Measurements from ENCODE around the gene MIPEP.

DNA sequence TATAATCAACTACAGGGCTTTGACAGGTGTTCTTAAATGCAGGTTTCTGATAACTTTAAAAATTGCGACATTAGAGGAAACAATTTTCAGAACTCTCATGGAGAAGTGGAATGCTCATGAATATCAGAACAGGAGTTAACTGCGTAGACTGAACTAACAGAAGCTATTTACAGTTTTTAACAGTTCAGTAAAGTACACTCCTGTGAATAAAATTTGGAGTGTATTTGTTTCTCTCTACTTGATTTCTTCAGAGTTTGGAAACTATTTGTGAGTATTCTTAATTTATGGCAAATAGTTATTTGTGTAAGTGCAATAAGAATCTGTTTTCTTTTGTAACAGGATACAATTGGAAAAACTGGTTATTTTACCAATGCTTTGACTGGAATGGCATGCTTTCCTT is 204.6 kb downstream of the MIPEP start:
- TF ChIP-seq, protein P1, sequence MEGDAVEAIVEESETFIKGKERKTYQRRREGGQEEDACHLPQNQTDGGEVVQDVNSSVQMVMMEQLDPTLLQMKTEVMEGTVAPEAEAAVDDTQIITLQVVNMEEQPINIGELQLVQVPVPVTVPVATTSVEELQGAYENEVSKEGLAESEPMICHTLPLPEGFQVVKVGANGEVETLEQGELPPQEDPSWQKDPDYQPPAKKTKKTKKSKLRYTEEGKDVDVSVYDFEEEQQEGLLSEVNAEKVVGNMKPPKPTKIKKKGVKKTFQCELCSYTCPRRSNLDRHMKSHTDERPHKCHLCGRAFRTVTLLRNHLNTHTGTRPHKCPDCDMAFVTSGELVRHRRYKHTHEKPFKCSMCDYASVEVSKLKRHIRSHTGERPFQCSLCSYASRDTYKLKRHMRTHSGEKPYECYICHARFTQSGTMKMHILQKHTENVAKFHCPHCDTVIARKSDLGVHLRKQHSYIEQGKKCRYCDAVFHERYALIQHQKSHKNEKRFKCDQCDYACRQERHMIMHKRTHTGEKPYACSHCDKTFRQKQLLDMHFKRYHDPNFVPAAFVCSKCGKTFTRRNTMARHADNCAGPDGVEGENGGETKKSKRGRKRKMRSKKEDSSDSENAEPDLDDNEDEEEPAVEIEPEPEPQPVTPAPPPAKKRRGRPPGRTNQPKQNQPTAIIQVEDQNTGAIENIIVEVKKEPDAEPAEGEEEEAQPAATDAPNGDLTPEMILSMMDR (IDR thresholded peaks at IDR 0.05 in 2 of 3, conservative IDR thresholded peaks at IDR 0.05 in 1 of 3; ENCODE audit: insufficient read depth in 2 of 3, low read depth in 1 of 3, low read length in 3 of 3), result no peak
- no peak for TF ChIP-seq NBN (IDR thresholded peaks at IDR 0.05; ENCODE audit: low read depth)
- no peak for TF ChIP-seq SMC3 (conservative IDR thresholded peaks at IDR 0.05; ENCODE audit: insufficient read depth, low read depth, low read length)
- TF ChIP-seq IRF2 (CRISPR knock-in tag; IDR thresholded peaks at IDR 0.05), result no peak
- no peak for TF ChIP-seq MEIS2 (IDR thresholded peaks at IDR 0.05; ENCODE audit: partially characterized antibody)
- no peak for TF ChIP-seq MYC (IDR thresholded peaks at IDR 0.05; ENCODE audit: low read depth, low read length)
- TF ChIP-seq MYC (CRISPR knock-in tag; IDR thresholded peaks at IDR 0.05; ENCODE audit: borderline replicate concordance, low read depth), result no peak
- no peak for TF ChIP-seq HNRNPL (IDR thresholded peaks at IDR 0.05; ENCODE audit: low read depth, low read length)
- TF ChIP-seq, protein P2, sequence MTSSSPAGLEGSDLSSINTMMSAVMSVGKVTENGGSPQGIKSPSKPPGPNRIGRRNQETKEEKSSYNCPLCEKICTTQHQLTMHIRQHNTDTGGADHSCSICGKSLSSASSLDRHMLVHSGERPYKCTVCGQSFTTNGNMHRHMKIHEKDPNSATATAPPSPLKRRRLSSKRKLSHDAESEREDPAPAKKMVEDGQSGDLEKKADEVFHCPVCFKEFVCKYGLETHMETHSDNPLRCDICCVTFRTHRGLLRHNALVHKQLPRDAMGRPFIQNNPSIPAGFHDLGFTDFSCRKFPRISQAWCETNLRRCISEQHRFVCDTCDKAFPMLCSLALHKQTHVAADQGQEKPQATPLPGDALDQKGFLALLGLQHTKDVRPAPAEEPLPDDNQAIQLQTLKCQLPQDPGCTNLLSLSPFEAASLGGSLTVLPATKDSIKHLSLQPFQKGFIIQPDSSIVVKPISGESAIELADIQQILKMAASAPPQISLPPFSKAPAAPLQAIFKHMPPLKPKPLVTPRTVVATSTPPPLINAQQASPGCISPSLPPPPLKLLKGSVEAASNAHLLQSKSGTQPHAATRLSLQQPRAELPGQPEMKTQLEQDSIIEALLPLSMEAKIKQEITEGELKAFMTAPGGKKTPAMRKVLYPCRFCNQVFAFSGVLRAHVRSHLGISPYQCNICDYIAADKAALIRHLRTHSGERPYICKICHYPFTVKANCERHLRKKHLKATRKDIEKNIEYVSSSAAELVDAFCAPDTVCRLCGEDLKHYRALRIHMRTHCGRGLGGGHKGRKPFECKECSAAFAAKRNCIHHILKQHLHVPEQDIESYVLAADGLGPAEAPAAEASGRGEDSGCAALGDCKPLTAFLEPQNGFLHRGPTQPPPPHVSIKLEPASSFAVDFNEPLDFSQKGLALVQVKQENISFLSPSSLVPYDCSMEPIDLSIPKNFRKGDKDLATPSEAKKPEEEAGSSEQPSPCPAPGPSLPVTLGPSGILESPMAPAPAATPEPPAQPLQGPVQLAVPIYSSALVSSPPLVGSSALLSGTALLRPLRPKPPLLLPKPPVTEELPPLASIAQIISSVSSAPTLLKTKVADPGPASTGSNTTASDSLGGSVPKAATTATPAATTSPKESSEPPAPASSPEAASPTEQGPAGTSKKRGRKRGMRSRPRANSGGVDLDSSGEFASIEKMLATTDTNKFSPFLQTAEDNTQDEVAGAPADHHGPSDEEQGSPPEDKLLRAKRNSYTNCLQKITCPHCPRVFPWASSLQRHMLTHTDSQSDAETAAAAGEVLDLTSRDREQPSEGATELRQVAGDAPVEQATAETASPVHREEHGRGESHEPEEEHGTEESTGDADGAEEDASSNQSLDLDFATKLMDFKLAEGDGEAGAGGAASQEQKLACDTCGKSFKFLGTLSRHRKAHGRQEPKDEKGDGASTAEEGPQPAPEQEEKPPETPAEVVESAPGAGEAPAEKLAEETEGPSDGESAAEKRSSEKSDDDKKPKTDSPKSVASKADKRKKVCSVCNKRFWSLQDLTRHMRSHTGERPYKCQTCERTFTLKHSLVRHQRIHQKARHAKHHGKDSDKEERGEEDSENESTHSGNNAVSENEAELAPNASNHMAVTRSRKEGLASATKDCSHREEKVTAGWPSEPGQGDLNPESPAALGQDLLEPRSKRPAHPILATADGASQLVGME (CRISPR knock-in tag; IDR thresholded peaks at IDR 0.05), result no peak
- no peak for TF ChIP-seq TEAD4 (IDR thresholded peaks at IDR 0.05; ENCODE audit: low read length)
- TF ChIP-seq TEAD4 (CRISPR knock-in tag; IDR thresholded peaks at IDR 0.05; ENCODE audit: borderline replicate concordance), result no peak
- TF ChIP-seq, protein P3, sequence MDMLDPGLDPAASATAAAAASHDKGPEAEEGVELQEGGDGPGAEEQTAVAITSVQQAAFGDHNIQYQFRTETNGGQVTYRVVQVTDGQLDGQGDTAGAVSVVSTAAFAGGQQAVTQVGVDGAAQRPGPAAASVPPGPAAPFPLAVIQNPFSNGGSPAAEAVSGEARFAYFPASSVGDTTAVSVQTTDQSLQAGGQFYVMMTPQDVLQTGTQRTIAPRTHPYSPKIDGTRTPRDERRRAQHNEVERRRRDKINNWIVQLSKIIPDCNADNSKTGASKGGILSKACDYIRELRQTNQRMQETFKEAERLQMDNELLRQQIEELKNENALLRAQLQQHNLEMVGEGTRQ (CRISPR knock-in tag; IDR thresholded peaks at IDR 0.05), result no peak
- TF ChIP-seq TBL1XR1 (IDR thresholded peaks at IDR 0.05; ENCODE audit: low read length in 2 of 2), result no peak
- TF ChIP-seq ZNF695 (CRISPR knock-in tag; IDR thresholded peaks at IDR 0.05), result no peak
- TF ChIP-seq, protein P4, sequence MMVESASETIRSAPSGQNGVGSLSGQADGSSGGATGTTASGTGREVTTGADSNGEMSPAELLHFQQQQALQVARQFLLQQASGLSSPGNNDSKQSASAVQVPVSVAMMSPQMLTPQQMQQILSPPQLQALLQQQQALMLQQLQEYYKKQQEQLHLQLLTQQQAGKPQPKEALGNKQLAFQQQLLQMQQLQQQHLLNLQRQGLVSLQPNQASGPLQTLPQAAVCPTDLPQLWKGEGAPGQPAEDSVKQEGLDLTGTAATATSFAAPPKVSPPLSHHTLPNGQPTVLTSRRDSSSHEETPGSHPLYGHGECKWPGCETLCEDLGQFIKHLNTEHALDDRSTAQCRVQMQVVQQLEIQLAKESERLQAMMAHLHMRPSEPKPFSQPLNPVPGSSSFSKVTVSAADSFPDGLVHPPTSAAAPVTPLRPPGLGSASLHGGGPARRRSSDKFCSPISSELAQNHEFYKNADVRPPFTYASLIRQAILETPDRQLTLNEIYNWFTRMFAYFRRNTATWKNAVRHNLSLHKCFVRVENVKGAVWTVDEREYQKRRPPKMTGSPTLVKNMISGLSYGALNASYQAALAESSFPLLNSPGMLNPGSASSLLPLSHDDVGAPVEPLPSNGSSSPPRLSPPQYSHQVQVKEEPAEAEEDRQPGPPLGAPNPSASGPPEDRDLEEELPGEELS (CRISPR knock-in tag; IDR thresholded peaks at IDR 0.05; ENCODE audit: borderline replicate concordance), result no peak

All from K562 (cell line).